HepG2 (cell line): ENCODE results near the gene SAP130. TPM values are rescaled to one million over a fixed set of nuclear protein-coding genes. Genes with fewer than 3 reads are reported as not detected.

ENCODE experiments used
- ASH2L ChIP-seq: fragments of 300-600, 200-600 bp; sonication (generic); IDR thresholded peaks from 2 replicates; pipeline ENCODE4 v1.7.0; 2017; ENCODE audit warnings: low read depth, mild to moderate bottlenecking, moderate library complexity, mixed read lengths, low read length; ENCODE audit not compliant: insufficient read length
- CENPT ChIP-seq: sonication (generic); formaldehyde crosslinking; IDR thresholded peaks from 2 replicates; pipeline ENCODE4 v1.8.0; 2022; ENCODE audit warnings: low read depth, mild to moderate bottlenecking, moderate library complexity, missing genetic modification reagents
- DNMT1 ChIP-seq: sonication (generic); formaldehyde crosslinking; IDR thresholded peaks from 2 replicates; pipeline ENCODE4 v1.5.1; 2020; ENCODE audit warnings: mild to moderate bottlenecking, missing genetic modification reagents
- GABPA ChIP-seq, 2 experiments: IDR thresholded peaks; 2 replicates each; pipeline ENCODE4 v1.6.1; 2011 to 2016; ENCODE audit warnings: low read depth in 2 of 2, low read length in 1 of 2, missing biosample characterization in 1 of 2, missing genetic modification characterization in 1 of 2
- KDM3A ChIP-seq: IDR thresholded peaks from 2 replicates; pipeline ENCODE4 v1.6.1; 2018; ENCODE audit warnings: low read depth, missing compliant biosample characterization
- MIER3 ChIP-seq: IDR thresholded peaks from 2 replicates; pipeline ENCODE4 v1.6.1; 2016; ENCODE audit warnings: missing compliant biosample characterization, borderline replicate concordance
- MXD4 ChIP-seq: IDR thresholded peaks from 2 replicates; pipeline ENCODE4 v1.6.1; 2016; ENCODE audit warnings: mild to moderate bottlenecking, missing biosample characterization, missing genetic modification reagents
- NCOR1 ChIP-seq: fragments of 200-600 bp; sonication (generic); IDR thresholded peaks from 2 replicates; pipeline ENCODE4 v1.7.0; 2017; ENCODE audit warnings: antibody characterized with exemption, low read length, borderline replicate concordance
- PHF20 ChIP-seq: sonication (generic); formaldehyde crosslinking; IDR thresholded peaks from 2 replicates; pipeline ENCODE4 v1.5.0; 2020; ENCODE audit warnings: mild to moderate bottlenecking, missing genetic modification reagents
- PHF8 ChIP-seq: sonication (generic); formaldehyde crosslinking; IDR thresholded peaks from 2 replicates; pipeline ENCODE4 v1.5.0; 2020; ENCODE audit warnings: missing genetic modification reagents
- SP4 ChIP-seq: sonication (generic); formaldehyde crosslinking; IDR thresholded peaks from 2 replicates; pipeline ENCODE4 v1.8.1; 2023; ENCODE audit warnings: mild to moderate bottlenecking, missing genetic modification reagents
- SRSF4 ChIP-seq: fragments of 200-400 bp; formaldehyde crosslinking; IDR thresholded peaks from one replicate; pipeline ENCODE4 v1.6.1; 2018; ENCODE audit warnings: mild to moderate bottlenecking, low read depth, low read length, moderate library complexity; ENCODE audit not compliant: poor library complexity, severe bottlenecking
- TCF12 ChIP-seq, 2 experiments: fragments of 450-650 bp in 1 of 2; sonication (generic) in 1 of 2; formaldehyde crosslinking in 1 of 2; IDR thresholded peaks; 2 replicates each; pipeline versions ENCODE4 v1.6.1 to v1.8.0; 2017 to 2022; ENCODE audit warnings: antibody characterized with exemption in 1 of 2, mild to moderate bottlenecking in 1 of 2, missing genetic modification reagents in 1 of 2, moderate library complexity in 1 of 2
- YEATS4 ChIP-seq: sonication (generic); formaldehyde crosslinking; IDR thresholded peaks from 2 replicates; pipeline ENCODE4 v1.4.0; 2020; ENCODE audit warnings: missing genetic modification reagents, borderline replicate concordance
- ZBTB8A ChIP-seq: sonication (generic); formaldehyde crosslinking; IDR thresholded peaks from 2 replicates; pipeline ENCODE4 v1.4.0; 2020; ENCODE audit warnings: mild to moderate bottlenecking, low read depth, missing genetic modification reagents, borderline replicate concordance
- ZNF17 ChIP-seq: sonication (generic); formaldehyde crosslinking; IDR thresholded peaks from 2 replicates; pipeline ENCODE4 v1.5.0; 2020; ENCODE audit warnings: mild to moderate bottlenecking, missing genetic modification reagents
- ZNF33B ChIP-seq: sonication (generic); formaldehyde crosslinking; IDR thresholded peaks from 2 replicates; pipeline ENCODE4 v1.5.1; 2020; ENCODE audit warnings: mild to moderate bottlenecking, missing genetic modification reagents
- ZNF564 ChIP-seq: sonication (generic); formaldehyde crosslinking; IDR thresholded peaks from 2 replicates; pipeline ENCODE4 v1.8.1; 2023; ENCODE audit warnings: mild to moderate bottlenecking, missing genetic modification reagents
- ZNF749 ChIP-seq: sonication (generic); formaldehyde crosslinking; IDR thresholded peaks from 2 replicates; pipeline ENCODE4 v1.8.0; 2022; ENCODE audit warnings: mild to moderate bottlenecking, missing genetic modification reagents, moderate library complexity, borderline replicate concordance
- polyA plus RNA-seq, 8 experiments: library from polyadenylated mRNA; depleted of rRNA in 3 of 8; stranded (reverse) in 7 of 8; unstranded in 1 of 8; fragments of >200 nt; fragmentation: Illumina TruSeq in 4 of 8; extraction: Trizol in 4 of 8; gene quantifications; 2 replicates each; pipeline versions ENCODE4 v1.2.1 to v1.2.3, GENCODE V29; 2011 to 2016; ENCODE audit warnings: low read depth in 4 of 8, missing spikeins in 1 of 8, mixed read lengths in 1 of 8; ENCODE audit not compliant: insufficient read depth in 1 of 8
- total RNA-seq, 5 experiments: library from RNA; depleted of rRNA; stranded (reverse); fragments of >200 nt; fragmentation: Illumina TruSeq; extraction: Trizol; gene quantifications; 2 replicates each; pipeline ENCODE4 v1.2.3, GENCODE V29; 2016; ENCODE audit warnings: low read depth in 1 of 5
- TF ChIP-seq, protein P1 (sequence below): sonication (generic); formaldehyde crosslinking; IDR thresholded peaks from 2 replicates; pipeline ENCODE4 v1.4.0; 2020; ENCODE audit warnings: mild to moderate bottlenecking, missing genetic modification reagents, borderline replicate concordance
- TF ChIP-seq, protein P2 (sequence below): IDR thresholded peaks from 2 replicates; pipeline ENCODE4 v1.6.1; 2016; ENCODE audit warnings: missing genetic modification reagents, missing compliant biosample characterization

The SAP130 gene
- total and polyA plus RNA-seq, 2 of the 13 experiments (the other 11 are each of a cell fraction or from before 2014, with no cell fraction given): 11.1 to 18.6 TPM

DNA sequence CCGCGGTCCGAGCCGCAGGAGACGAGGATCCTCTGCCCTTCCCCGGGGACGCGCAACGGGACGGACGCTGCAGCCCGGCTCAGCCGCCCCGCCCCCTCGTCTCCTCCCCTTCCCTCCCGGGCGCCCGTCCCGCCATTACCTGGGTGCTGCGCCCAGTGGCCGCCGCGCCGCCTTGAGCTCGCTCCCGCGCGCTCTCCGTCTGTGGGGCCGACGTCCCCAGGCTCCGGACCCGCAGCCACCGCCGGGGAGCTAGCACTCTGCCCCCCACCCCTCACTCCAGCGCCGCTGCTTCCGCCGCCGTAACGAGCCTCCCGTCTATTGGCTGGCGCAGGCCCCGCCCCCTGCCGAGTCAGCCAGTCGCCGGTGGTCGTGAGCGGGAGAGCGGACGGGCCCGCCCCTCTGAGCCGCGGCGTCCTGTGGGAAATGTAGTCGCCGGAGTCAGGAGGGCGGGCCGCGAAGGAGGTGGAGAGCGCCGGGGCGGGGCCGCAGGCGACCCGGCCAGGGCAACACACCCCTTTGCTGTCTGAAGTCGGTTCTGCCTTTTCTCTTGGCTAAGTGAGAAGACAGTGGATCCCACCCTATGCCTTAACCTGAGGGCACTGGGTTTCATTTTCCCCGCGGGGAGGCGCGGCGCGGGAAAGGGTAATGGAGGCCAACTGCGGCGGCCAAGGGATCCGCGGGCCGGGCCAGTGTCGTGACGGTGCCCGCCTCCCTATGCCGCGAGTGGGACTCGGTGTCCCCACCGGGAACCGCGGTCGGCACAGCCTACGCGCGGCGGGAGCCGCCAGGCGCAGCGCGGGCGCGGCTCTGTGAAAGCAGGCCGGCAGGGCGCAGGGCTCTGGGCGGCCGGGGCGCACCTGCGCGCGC is at the start of gene SAP130 (continued):
- TF ChIP-seq ZBTB8A (CRISPR knock-in tag) (peak; percentile 82; the same call in 1 of the 2 replicates), SRSF4 (no peak), SP4 (CRISPR knock-in tag) (peak; percentile 99), PHF8 (CRISPR knock-in tag) (peak; percentile 87; the same call in 1 of the 2 replicates), MIER3 (CRISPR knock-in tag) (peak; percentile 79; the same call in 1 of the 2 replicates), ZNF564 (CRISPR knock-in tag) (peak; percentile 21; the same call in 1 of the 2 replicates), ZNF749 (CRISPR knock-in tag) (no peak), KDM3A (CRISPR knock-in tag) (peak; percentile 17; the same call in 1 of the 2 replicates), ZNF17 (CRISPR knock-in tag) (peak; percentile 18; the same call in 1 of the 2 replicates), NCOR1 (peak; percentile 42; the same call in 1 of the 2 replicates), CENPT (CRISPR knock-in tag) (peak; percentile 67; the same call in 1 of the 2 replicates), DNMT1 (CRISPR knock-in tag) (peak; percentile 87; the same call in 1 of the 2 replicates), TCF12 (IDR thresholded peaks at IDR 0.05) (no peak), TCF12 (CRISPR knock-in tag; IDR thresholded peaks at IDR 0.05) (0 out of 2 replicates have a peak, but pooled peaks have one; percentile 44), YEATS4 (CRISPR knock-in tag) (peak; percentile 11; the same call in 1 of the 2 replicates), GABPA (IDR thresholded peaks at IDR 0.05; ENCODE audit: low read depth, low read length) (peak; percentile 82), GABPA (CRISPR knock-in tag; IDR thresholded peaks at IDR 0.05; ENCODE audit: low read depth) (peak; percentile 86), MXD4 (CRISPR knock-in tag) (no peak; the same call in 1 of the 2 replicates), ASH2L (peak; percentile 73), PHF20 (peak; percentile 5; the same call in 1 of the 2 replicates), ZNF33B (peak; percentile 81; the same call in 1 of the 2 replicates)
- TF ChIP-seq, protein P1, sequence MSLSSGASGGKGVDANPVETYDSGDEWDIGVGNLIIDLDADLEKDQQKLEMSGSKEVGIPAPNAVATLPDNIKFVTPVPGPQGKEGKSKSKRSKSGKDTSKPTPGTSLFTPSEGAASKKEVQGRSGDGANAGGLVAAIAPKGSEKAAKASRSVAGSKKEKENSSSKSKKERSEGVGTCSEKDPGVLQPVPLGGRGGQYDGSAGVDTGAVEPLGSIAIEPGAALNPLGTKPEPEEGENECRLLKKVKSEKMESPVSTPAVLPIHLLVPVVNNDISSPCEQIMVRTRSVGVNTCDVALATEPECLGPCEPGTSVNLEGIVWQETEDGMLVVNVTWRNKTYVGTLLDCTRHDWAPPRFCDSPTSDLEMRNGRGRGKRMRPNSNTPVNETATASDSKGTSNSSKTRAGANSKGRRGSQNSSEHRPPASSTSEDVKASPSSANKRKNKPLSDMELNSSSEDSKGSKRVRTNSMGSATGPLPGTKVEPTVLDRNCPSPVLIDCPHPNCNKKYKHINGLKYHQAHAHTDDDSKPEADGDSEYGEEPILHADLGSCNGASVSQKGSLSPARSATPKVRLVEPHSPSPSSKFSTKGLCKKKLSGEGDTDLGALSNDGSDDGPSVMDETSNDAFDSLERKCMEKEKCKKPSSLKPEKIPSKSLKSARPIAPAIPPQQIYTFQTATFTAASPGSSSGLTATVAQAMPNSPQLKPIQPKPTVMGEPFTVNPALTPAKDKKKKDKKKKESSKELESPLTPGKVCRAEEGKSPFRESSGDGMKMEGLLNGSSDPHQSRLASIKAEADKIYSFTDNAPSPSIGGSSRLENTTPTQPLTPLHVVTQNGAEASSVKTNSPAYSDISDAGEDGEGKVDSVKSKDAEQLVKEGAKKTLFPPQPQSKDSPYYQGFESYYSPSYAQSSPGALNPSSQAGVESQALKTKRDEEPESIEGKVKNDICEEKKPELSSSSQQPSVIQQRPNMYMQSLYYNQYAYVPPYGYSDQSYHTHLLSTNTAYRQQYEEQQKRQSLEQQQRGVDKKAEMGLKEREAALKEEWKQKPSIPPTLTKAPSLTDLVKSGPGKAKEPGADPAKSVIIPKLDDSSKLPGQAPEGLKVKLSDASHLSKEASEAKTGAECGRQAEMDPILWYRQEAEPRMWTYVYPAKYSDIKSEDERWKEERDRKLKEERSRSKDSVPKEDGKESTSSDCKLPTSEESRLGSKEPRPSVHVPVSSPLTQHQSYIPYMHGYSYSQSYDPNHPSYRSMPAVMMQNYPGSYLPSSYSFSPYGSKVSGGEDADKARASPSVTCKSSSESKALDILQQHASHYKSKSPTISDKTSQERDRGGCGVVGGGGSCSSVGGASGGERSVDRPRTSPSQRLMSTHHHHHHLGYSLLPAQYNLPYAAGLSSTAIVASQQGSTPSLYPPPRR: peak; percentile 77
- TF ChIP-seq, protein P2, sequence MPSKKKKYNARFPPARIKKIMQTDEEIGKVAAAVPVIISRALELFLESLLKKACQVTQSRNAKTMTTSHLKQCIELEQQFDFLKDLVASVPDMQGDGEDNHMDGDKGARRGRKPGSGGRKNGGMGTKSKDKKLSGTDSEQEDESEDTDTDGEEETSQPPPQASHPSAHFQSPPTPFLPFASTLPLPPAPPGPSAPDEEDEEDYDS: 0 out of 2 replicates have a peak, but pooled peaks have one; percentile 34
